ENCODE data around the gene ARHGEF19.

ARHGEF19 gene

DNA sequence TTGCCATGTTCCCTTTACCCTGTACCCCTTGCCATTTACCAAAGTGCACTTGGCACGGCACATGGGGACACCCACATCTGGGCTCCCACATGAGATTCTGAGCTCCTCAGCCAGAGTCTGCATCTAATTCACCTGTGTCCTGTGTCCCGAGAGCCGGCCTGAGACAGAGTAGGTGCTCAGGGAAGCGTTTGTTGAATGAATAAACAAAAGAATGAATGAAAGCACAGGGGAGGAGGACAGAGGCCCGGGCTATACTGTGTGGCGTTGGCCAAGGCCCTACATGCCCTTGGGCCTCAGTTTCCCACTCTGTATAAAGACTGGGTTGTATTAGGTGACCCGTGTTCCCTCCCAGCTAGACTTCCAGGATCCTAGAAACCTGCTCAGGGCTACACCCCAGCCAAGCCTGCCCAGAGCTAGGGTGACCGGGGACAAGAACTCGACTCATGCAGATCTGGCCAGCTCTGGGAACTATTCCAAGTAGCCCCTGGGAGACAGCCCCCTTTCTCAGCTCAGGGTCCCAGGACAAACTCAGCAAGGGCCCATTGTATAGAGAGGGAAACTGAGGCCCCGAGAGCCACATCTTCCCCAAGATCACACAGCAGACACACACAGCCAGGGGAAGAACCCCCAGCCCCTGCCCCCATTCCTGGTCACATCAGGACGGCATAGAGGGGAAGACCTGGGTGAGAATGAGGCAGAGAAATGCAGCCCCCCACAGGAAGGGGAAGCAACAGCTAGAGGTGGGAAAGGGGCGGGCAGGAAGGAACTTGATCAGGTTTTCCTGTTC lies 62.6 kb downstream of the ARHGEF19 start:
- in situ Hi-C loops (cut with MboI; ENCODE audit: low sequenced_read_pairs, unreplicated experiment): no loop called here
- TF ChIP-seq, protein P1, sequence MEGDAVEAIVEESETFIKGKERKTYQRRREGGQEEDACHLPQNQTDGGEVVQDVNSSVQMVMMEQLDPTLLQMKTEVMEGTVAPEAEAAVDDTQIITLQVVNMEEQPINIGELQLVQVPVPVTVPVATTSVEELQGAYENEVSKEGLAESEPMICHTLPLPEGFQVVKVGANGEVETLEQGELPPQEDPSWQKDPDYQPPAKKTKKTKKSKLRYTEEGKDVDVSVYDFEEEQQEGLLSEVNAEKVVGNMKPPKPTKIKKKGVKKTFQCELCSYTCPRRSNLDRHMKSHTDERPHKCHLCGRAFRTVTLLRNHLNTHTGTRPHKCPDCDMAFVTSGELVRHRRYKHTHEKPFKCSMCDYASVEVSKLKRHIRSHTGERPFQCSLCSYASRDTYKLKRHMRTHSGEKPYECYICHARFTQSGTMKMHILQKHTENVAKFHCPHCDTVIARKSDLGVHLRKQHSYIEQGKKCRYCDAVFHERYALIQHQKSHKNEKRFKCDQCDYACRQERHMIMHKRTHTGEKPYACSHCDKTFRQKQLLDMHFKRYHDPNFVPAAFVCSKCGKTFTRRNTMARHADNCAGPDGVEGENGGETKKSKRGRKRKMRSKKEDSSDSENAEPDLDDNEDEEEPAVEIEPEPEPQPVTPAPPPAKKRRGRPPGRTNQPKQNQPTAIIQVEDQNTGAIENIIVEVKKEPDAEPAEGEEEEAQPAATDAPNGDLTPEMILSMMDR (IDR thresholded peaks at IDR 0.05; ENCODE audit: borderline replicate concordance, control extremely low read depth, extremely low read depth, insufficient read depth, missing control alignments): no peak

DNA sequence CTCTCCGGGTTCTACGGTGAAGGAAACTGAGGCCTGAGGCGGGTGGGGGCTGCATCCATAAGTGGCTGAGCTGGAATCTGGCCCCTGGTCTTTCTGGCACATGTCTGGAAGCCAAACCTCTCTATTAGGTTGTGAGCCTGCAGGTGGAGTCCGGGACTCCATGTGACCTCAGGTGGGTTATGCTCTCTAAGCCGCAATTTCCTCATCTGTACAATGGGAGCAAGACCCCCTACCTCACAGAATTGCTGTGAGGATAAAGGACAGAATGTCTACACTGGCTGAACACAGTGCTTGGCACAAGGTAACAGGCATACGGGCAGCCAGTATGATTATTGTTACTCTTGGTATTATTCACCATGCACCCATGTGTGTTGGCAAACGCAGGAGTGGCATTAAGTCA lies 63.3 kb downstream of the ARHGEF19 start:
- TF ChIP-seq, protein P1 (IDR thresholded peaks at IDR 0.05; ENCODE audit: borderline replicate concordance, control extremely low read depth, extremely low read depth, insufficient read depth, missing control alignments): no peak
- in situ Hi-C loops (cut with MboI; ENCODE audit: low sequenced_read_pairs, unreplicated experiment): no loop called here
- DNase-seq (ENCODE audit: low spot score): no peak

More for the DNA sequence above, 62.6 kb downstream of the ARHGEF19 start:
- no peak for DNase-seq (ENCODE audit: low spot score)

DNA sequence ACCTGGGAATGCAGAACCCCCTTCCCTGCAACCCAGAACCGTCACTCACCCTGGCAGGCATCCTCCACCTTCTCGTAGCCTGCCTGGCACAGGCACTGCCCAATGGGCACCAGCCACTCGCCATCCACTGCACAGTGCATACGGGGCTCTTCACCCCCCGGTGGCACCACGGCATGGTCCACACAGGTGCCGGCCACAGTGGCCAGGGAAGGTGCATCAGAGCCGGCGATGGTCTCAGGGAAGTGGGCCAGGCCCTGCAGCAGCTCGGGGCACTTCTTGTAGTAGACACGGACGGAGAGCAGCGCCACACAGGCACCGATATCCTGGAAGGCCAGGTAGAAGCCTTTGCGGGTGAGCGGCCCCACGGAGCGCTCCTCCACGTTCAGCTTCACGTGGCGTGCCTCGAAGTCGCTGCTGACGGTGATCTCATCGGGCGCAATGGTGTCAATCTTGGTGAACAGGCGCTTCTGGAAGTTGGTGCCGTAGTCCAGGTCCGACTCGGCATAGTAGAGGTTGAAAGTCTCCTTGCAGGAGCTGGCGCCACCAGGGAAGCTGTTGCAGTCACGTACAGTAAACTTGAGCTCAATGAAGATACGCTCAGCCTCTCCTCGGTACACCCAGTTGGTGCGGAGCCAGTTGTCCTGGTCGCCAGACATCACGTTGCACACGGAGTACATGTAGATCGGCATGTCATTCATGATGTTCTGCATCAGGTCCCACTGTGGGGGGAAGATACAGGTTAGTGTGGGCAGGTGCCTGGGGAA lies 63.9 kb downstream of the ARHGEF19 start:
- TF ChIP-seq, protein P1 (IDR thresholded peaks at IDR 0.05; ENCODE audit: borderline replicate concordance, control extremely low read depth, extremely low read depth, insufficient read depth, missing control alignments): no peak
- in situ Hi-C loops (cut with MboI; ENCODE audit: low sequenced_read_pairs, unreplicated experiment): no loop called here
- no peak for DNase-seq (ENCODE audit: low spot score)

All from GM13976 (cell line).